HFF-Myc (cell line): ENCODE measurements around the gene SIDT2.

Source experiments
- DNase-seq: peaks from one replicate; pipeline ENCODE4 v3.0.0-alpha.2; 2011; ENCODE audit warnings: low read depth; ENCODE audit errors: extremely low read depth
- H3K4me3 ChIP-seq: replicated peaks from 2 replicates; pipeline ENCODE4 v1.5.1; 2011; ENCODE audit warnings: low read depth, mild to moderate bottlenecking, control low read depth, low read length
- TF ChIP-seq, protein P1 (sequence below): IDR thresholded peaks from 2 replicates; pipeline ENCODE4 v1.5.1; 2012; ENCODE audit warnings: mild to moderate bottlenecking, low read depth, low read length, control low read depth; ENCODE audit errors: missing control alignments

Gene SIDT2

DNA sequence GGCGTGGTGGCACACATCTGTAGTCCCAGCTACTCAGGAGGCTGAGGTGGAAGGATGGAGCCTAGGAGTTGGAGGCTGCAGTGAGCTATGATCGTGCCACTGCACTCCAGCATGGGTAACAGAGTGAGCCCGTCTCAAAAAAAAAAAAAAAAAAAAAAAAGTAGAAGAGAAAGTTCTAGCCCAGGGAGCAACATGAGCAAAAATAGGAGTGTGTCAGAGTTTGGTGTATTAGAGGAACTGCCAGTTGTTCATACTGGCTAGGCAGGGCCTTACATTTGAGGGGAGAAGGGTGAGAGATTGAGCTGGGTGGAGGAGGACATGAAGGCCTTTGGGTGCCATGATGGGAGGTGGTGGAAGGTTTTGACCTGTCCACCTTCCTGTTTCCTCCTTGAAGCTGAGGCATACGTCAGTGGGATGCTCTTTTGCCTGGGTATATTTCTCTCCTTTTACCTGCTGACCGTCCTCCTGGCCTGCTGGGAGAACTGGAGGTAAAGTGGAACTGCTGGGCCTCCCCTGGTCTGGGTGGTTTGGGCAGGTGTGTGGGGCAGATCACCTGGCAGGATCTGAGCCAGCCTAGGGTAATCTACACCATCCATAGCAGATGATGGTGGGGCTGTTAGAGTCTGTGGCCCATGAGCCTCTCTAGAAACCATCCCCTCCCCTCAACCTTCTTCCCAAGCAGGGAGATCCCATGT lies 7.3 kb downstream of the SIDT2 start:
- TF ChIP-seq, protein P1, sequence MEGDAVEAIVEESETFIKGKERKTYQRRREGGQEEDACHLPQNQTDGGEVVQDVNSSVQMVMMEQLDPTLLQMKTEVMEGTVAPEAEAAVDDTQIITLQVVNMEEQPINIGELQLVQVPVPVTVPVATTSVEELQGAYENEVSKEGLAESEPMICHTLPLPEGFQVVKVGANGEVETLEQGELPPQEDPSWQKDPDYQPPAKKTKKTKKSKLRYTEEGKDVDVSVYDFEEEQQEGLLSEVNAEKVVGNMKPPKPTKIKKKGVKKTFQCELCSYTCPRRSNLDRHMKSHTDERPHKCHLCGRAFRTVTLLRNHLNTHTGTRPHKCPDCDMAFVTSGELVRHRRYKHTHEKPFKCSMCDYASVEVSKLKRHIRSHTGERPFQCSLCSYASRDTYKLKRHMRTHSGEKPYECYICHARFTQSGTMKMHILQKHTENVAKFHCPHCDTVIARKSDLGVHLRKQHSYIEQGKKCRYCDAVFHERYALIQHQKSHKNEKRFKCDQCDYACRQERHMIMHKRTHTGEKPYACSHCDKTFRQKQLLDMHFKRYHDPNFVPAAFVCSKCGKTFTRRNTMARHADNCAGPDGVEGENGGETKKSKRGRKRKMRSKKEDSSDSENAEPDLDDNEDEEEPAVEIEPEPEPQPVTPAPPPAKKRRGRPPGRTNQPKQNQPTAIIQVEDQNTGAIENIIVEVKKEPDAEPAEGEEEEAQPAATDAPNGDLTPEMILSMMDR = no peak
- no peak for DNase-seq

DNA sequence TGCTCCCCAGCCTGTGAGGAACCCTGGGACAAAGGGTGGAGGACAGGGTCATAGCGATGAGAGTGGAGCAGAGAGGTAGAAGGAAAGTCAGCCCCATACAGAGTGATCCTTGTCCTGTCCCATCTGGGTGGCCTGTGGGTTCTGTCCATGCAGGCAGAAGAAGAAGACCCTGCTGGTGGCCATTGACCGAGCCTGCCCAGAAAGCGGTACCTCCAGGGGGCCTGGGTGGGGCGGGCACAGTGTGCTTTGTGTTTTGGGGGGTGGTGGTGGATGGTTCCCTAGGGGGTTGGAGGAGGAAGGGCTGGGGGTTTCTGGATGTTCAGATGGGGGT lies 7.9 kb downstream of the SIDT2 start:
- TF ChIP-seq, protein P1 = no peak
- H3K4me3 ChIP-seq = no peak overlapping the region
- DNase-seq = no peak

More for the DNA sequence above, 7.3 kb downstream of the SIDT2 start:
- no peak overlapping the region for H3K4me3 ChIP-seq

DNA sequence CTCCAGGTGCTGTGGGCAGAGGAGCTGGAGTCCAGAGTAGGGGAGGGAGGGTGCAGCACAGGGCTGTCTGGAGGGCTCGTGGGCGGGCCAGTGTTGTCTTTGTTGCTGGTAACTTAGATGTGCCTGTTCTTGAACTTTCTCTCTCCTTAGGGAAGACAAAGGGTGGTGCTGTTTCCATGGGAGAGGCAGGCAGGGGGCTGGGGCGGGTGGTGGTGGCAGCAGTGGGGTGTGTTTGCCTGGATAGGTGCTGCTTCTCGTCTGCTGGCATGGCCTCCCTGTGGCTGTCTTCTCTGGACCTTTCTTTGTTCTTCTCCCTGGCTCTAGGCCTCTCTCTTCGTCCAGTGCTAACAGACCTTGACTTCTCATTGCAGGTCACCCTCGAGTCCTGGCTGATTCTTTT lies 8.5 kb downstream of the SIDT2 start:
- DNase-seq = no peak
- H3K4me3 ChIP-seq = no peak overlapping the region
- TF ChIP-seq, protein P1 = no peak

DNA sequence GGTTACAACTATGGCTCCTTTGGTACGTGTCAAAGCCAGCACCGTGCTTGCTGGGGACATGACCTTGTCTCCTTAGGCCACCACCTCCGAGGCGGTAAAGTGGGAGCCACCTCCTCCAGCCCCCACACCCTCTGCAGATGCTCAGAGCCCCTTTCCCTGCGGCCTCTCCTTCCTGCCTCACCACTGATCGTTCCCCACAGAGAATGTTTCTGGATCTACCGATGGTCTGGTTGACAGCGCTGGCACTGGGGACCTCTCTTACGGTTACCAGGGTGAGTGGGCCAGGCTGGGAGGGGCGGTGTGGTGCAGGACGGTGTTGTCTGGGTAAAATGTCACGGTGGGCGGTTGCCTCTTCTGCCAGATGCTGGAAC lies 8.9 kb downstream of the SIDT2 start:
- TF ChIP-seq, protein P1 = no peak
- H3K4me3 ChIP-seq = no peak overlapping the region
- no peak for DNase-seq

DNA sequence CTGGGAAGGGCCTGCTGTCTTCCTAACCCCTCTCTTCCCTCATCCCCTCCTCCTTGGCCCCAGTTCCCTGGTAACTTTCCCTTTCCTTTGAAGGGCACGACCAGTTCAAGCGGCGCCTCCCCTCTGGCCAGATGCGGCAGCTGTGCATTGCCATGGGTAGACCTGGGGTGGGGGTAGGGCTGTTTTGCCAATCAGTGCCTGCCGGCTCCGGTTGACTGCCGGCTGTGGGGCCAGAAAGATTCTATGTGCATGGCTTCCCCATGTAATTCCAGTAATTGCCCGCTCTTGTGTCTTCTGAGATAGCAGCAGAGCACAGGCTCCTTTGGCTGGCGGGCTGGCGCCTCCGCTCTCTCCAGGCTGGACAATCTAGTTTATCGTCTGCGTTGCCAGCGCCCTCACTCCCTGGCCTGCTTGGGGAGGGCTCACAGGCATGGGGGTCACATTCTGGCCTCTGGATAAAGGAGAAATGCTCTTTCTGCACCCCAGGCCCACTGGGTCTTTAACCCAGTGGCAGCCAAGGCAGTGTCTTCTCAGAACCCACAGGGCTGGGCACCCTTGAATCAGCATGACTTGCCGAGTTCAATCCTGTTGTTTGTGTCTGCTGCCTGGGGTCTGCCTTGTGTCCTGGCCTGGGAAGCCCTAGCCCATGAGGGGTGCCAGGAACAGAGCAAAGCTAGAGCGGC lies 9.4 kb downstream of the SIDT2 start:
- TF ChIP-seq, protein P1 = no peak
- H3K4me3 ChIP-seq = no peak overlapping the region
- no peak for DNase-seq

DNA sequence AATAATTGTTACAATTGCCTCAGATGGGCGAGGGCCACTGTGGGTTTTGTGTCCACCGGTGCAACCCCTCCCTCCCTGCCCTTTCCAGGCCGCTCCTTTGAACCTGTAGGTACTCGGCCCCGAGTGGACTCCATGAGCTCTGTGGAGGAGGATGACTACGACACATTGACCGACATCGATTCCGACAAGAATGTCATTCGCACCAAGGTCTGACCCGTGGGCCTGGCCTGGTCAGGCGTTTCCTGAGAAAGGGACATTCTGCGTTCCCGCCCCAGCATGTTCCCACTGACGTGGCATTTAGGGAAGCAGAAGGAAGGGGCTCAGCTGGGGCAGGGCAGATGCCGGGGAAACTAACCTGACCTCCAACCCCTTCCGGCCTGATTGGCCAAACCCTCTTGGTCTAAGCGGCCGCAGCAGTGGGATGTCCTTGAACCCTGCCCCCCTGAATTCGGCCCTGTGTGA lies 10.1 kb downstream of the SIDT2 start:
- no peak for DNase-seq
- H3K4me3 ChIP-seq = no peak overlapping the region
- TF ChIP-seq, protein P1 = no peak
